Mesodermal cell (in vitro differentiated cells): ENCODE data around the gene CBLC.

ENCODE experiments used
- H3K27ac ChIP-seq: 2 replicates; pipeline ENCODE4 v1.7.0; 2013; ENCODE audit warnings: mild to moderate bottlenecking, low read depth, low read length, moderate library complexity; ENCODE audit not compliant: severe bottlenecking
- H3K36me3 ChIP-seq: 2 replicates; pipeline ENCODE4 v1.7.1; 2013; ENCODE audit warnings: mild to moderate bottlenecking, low read length, moderate library complexity; ENCODE audit not compliant: control insufficient read depth, insufficient read depth
- H3K4me1 ChIP-seq: one replicate; pipeline ENCODE4 v1.7.1; 2013; ENCODE audit warnings: mild to moderate bottlenecking, low read length; ENCODE audit not compliant: insufficient read depth, control insufficient read depth, poor library complexity, severe bottlenecking
- H3K4me3 ChIP-seq: 2 replicates; pipeline ENCODE4 v1.7.0; 2013; ENCODE audit warnings: low read length, control low read depth, mild to moderate bottlenecking; ENCODE audit not compliant: insufficient read depth, poor library complexity, severe bottlenecking; ENCODE audit errors: extremely low read depth
- H3K9me3 ChIP-seq: 2 replicates; pipeline ENCODE4 v1.7.1; 2013; ENCODE audit warnings: mild to moderate bottlenecking, low read length, moderate library complexity; ENCODE audit not compliant: control insufficient read depth
- WGBS, 2 experiments: methylation state at CpG; one replicate each; pipeline ENCODE4 v1.1.5; 2013; ENCODE audit warnings: missing lambda C conversion rate in 2 of 2; ENCODE audit not compliant: insufficient coverage in 2 of 2; 5-methylcytosine and 5-hydroxymethylcytosine counted together

Gene CBLC

GRCh38 chr19:44813070-44813840 lies 35.6 kb downstream of the CBLC start:
- H3K36me3 ChIP-seq = no peaks in the 10 kb centered on the region
- 92% methylated on average over 25 to 37 of the region's 38 CpGs for WGBS, 2 experiments
- no peaks in the 10 kb centered on the region for H3K9me3 ChIP-seq
- no peak overlapping the region for H3K27ac ChIP-seq
- no peak overlapping the region for H3K4me3 ChIP-seq
- H3K4me1 ChIP-seq = peaks cover 10% of the 10 kb centered on the region

DNA sequence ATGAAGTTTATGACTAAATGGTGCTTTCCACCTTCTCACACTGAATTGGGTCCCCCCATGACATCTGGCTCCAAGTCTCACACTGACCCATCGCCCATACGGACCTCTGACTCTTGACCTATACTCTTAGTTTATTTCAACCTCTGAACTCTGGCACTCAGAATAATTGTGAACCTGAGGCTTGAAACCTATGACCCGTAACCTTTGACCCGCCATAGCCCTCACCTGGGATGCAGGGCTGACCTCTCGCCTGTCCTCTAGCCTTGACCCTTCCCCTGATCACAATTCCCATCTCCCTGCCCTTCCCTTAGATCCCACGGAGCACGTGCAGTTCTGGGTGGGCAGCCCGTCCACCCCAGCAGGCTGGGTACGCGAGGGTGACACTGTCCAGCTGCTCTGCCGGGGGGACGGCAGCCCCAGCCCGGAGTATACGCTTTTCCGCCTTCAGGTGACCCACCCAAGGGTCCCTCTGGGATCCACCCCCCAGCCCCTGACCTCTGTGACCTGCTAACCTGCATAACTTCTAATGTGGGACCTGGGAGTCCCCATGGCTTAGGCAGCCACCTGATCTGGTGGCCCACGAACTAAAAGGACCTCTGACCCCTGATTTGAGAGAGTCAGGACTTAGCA lies 36.3 kb downstream of the CBLC start:
- H3K9me3 ChIP-seq = no peaks in the 10 kb centered on the region
- H3K4me3 ChIP-seq = no peak overlapping the region
- no peaks in the 10 kb centered on the region for H3K36me3 ChIP-seq
- peaks cover 5% of the 10 kb centered on the region for H3K4me1 ChIP-seq
- 93 to 94% methylated on average over 14 to 16 of the region's 16 CpGs for WGBS, 2 experiments
- H3K27ac ChIP-seq = no peak overlapping the region

GRCh38 chr19:44814517-44814916 lies 36.8 kb downstream of the CBLC start:
- H3K27ac ChIP-seq = no peak overlapping the region
- 87 to 98% methylated on average over 12 to 14 of the region's 17 CpGs for WGBS, 2 experiments

GRCh38 chr19:44816301-44816700 lies 38.6 kb downstream of the CBLC start:
- Histone ChIP-seq H3K9me3 (no peaks in the 10 kb centered on the region), H3K27ac (no peak overlapping the region), H3K4me3 (no peak overlapping the region), H3K36me3 (no peaks in the 10 kb centered on the region), H3K4me1 (no peaks in the 10 kb centered on the region)
- WGBS, 2 experiments = 86 to 100% methylated on average over 1 to 2 of the region's 2 CpGs

More at GRCh38 chr19:44814517-44814916, 36.8 kb downstream of the CBLC start:
- Histone ChIP-seq H3K4me1 (peaks cover under 1% of the 10 kb centered on the region), H3K4me3 (no peak overlapping the region), H3K9me3 (no peaks in the 10 kb centered on the region), H3K36me3 (no peaks in the 10 kb centered on the region)

DNA sequence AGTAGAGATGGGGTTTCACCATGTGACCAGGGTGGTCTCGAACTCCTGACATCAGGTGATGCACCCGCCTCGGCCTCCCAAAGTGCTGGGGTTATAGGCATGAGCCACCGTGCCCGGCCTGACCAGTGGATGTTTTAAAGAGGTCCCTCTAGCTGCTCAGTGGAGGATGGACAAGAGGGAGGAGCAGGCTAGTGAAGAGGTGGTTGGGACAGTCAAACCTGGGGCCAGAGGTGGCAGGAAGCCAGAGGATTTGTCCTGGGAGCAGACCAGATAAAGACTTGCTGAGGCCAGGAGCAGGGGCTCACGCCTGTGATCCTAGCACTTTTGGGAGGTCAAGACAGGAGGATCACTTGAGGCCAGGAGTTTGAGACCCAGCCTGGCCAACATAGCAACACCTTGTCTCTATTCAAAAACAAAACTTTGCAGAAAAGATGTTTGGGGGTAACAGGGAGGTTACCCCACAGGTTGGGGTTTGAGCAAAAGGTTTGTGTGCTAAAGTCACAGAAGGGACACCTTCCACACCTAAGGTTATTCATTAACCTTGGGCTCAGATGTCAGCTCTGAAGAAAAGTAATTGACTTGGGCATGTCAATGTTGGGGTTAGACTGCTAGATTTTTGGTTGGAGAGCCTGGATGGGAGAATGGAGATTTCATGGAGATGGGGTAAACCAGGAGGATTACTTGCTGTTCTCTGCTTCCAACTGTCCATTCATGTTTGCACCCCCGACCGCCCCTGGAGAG lies 40.2 kb downstream of the CBLC start:
- Histone ChIP-seq H3K4me3 (no peak overlapping the region), H3K27ac (no peak overlapping the region), H3K4me1 (no peaks in the 10 kb centered on the region), H3K9me3 (no peaks in the 10 kb centered on the region), H3K36me3 (no peaks in the 10 kb centered on the region)
- 87 to 96% methylated on average over 6 to 7 of the region's 8 CpGs for WGBS, 2 experiments

DNA sequence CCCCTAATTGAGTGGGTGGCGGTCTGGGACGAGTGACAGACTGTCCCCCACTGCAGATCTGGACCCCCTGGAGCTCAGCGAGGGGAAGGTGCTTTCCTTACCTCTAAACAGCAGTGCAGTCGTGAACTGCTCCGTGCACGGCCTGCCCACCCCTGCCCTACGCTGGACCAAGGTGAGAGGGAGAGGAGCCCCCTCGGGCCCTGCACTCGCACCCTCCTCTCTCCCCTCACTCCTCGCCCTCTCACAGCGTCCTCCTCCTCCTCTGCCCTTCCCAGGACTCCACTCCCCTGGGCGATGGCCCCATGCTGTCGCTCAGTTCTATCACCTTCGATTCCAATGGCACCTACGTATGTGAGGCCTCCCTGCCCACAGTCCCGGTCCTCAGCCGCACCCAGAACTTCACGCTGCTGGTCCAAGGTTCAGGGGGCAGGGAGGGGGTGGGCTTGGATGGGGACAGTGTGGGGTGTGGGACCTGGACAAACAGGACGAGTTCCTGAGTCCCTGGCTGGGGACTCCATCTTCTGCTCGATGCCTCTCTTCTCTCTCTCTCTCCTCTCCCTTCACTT lies 40.9 kb downstream of the CBLC start:
- Histone ChIP-seq H3K36me3 (no peaks in the 10 kb centered on the region), H3K4me1 (peaks cover 4% of the 10 kb centered on the region), H3K4me3 (no peak overlapping the region), H3K27ac (no peak overlapping the region), H3K9me3 (no peaks in the 10 kb centered on the region)
- 85 to 91% methylated on average over 10 to 16 of the region's 20 CpGs for WGBS, 2 experiments

- 95 to 98% methylated on average over 24 to 26 of the region's 28 CpGs for WGBS, 2 experiments
Observed at GRCh38 chr19:44819246-44819832, 41.6 kb downstream of the CBLC start.

GRCh38 chr19:44820648-44821609 lies 43.2 kb downstream of the CBLC start:
- H3K4me1 ChIP-seq = peaks cover 5% of the 10 kb centered on the region
- H3K4me3 ChIP-seq = no peak overlapping the region
- WGBS, 2 experiments = 84 to 90% methylated on average over 13 to 18 of the region's 35 CpGs
- no peaks in the 10 kb centered on the region for H3K36me3 ChIP-seq
- H3K9me3 ChIP-seq = no peaks in the 10 kb centered on the region
- H3K27ac ChIP-seq = no peak overlapping the region

More at GRCh38 chr19:44819246-44819832, 41.6 kb downstream of the CBLC start:
- Histone ChIP-seq H3K4me1 (peaks cover 5% of the 10 kb centered on the region), H3K36me3 (no peaks in the 10 kb centered on the region), H3K27ac (no peak overlapping the region), H3K4me3 (no peak overlapping the region), H3K9me3 (no peaks in the 10 kb centered on the region)

DNA sequence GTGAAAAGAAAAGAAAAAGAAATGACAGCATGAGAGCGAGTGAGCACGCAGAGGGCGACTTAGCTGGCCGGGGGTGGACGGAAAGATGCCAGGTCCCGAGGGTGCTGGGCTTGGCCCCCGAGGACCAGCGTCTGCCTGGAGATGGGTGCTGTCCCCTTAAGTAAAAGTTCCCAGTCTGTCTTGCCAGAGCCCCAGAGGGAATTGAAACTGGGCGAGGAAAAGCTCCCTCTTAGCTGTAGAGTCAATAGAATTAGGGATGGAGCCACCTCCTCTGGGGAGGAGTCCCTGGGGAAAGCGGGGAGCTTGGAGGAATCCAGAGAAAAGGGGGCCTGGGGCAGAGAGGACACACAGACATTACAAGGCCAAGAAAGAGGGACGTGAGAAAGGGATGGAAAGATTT lies 44.5 kb downstream of the CBLC start:
- Histone ChIP-seq H3K27ac (no peak overlapping the region), H3K36me3 (no peaks in the 10 kb centered on the region), H3K9me3 (no peaks in the 10 kb centered on the region), H3K4me1 (peaks cover 5% of the 10 kb centered on the region), H3K4me3 (no peak overlapping the region)
- 88 to 90% methylated on average over 10 to 11 of the region's 11 CpGs for WGBS, 2 experiments
